ENCODE data around the gene PSME4. TPM values are rescaled to one million over a fixed set of nuclear protein-coding genes. Genes with fewer than 3 reads are reported as not detected.
A peak's percentile ranks its signal among the peaks of the same experiment; 100 is the strongest.

Gene PSME4
- total RNA-seq, 1 experiment from 2014 or later: 65.2 TPM

GRCh38 chr2:53989210-53989862 is 18.5 kb upstream of the PSME4 start:
- intact Hi-C loops (cut with micrococcal nuclease): no loop called here
- no TSS peak for BruUV-seq (replicated peaks)
- POLR2A ChIA-PET: no interaction called here

GRCh38 chr2:53987336-53987921 is 16.6 kb upstream of the PSME4 start:
- Mint-ChIP-seq H3K4me1 (ENCODE audit: insufficient read depth, unreplicated experiment) (peaks cover 12% of the 10 kb centered on the region), H3K36me3 (ENCODE audit: insufficient read depth, unreplicated experiment) (peaks cover 6% of the 10 kb centered on the region), H3K27me3 (ENCODE audit: insufficient read depth, unreplicated experiment) (no peaks in the 10 kb centered on the region), H3K9me3 (ENCODE audit: unreplicated experiment) (peaks cover 5% of the 10 kb centered on the region), H3K27ac (ENCODE audit: low read depth, unreplicated experiment) (peak overlapping the region; percentile 28), H3K4me3 (ENCODE audit: unreplicated experiment) (no peak overlapping the region)
- ChIA-PET POLR2A (interaction anchor here (1.2 kb wide), 1 partner anchor 18 kb away, joined by 4 read pairs; no protein-coding TSS in a partner anchor), CTCF (no interaction called here)
- no peak for TF ChIP-seq CTCF (IDR thresholded peaks at IDR 0.05; ENCODE audit: unreplicated experiment)
- no TSS peak for BruUV-seq (replicated peaks)
- intact Hi-C loops (cut with micrococcal nuclease): no loop called here
- DNase-seq (ENCODE audit: unreplicated experiment): peak; percentile 49

More at GRCh38 chr2:53989210-53989862, 18.5 kb upstream of the PSME4 start:
- Mint-ChIP-seq H3K36me3 (ENCODE audit: insufficient read depth, unreplicated experiment) (peaks cover 6% of the 10 kb centered on the region), H3K27me3 (ENCODE audit: insufficient read depth, unreplicated experiment) (no peaks in the 10 kb centered on the region), H3K27ac (ENCODE audit: low read depth, unreplicated experiment) (no peak overlapping the region), H3K4me3 (ENCODE audit: unreplicated experiment) (no peak overlapping the region), H3K9me3 (ENCODE audit: unreplicated experiment) (peaks cover 5% of the 10 kb centered on the region), H3K4me1 (ENCODE audit: insufficient read depth, unreplicated experiment) (peaks cover 12% of the 10 kb centered on the region)
- no peak for DNase-seq (ENCODE audit: unreplicated experiment)
- TF ChIP-seq CTCF (IDR thresholded peaks at IDR 0.05; ENCODE audit: unreplicated experiment): no peak
- CTCF ChIA-PET: interaction anchor here (0.6 kb wide), 1 partner anchor 106 kb away, joined by 3 read pairs; no protein-coding TSS in a partner anchor

- TF ChIP-seq CTCF (IDR thresholded peaks at IDR 0.05; ENCODE audit: unreplicated experiment): no peak
- ChIA-PET CTCF (interaction anchor here (0.7 kb wide), 1 partner anchor 159 kb away, joined by 6 read pairs; no protein-coding TSS in a partner anchor), POLR2A (interaction anchor here (0.6 kb wide), 1 partner anchor 45 kb away, joined by 3 read pairs; no protein-coding TSS in a partner anchor)
- H3K27me3 Mint-ChIP-seq (ENCODE audit: insufficient read depth, unreplicated experiment): no peaks in the 10 kb centered on the region
- no peaks in the 10 kb centered on the region for H3K9me3 Mint-ChIP-seq (ENCODE audit: unreplicated experiment)
- H3K4me1 Mint-ChIP-seq (ENCODE audit: insufficient read depth, unreplicated experiment): peaks cover 12% of the 10 kb centered on the region
- no TSS peak for BruUV-seq (replicated peaks)
- no peak overlapping the region for H3K4me3 Mint-ChIP-seq (ENCODE audit: unreplicated experiment)
- intact Hi-C loops (cut with micrococcal nuclease): no loop called here
- H3K27ac Mint-ChIP-seq (ENCODE audit: low read depth, unreplicated experiment): no peak overlapping the region
- DNase-seq (ENCODE audit: unreplicated experiment): no peak
- H3K36me3 Mint-ChIP-seq (ENCODE audit: insufficient read depth, unreplicated experiment): peaks cover 6% of the 10 kb centered on the region
These were observed 14.9 kb upstream of the PSME4 start for GRCh38 chr2:53985646-53986045.

- Mint-ChIP-seq H3K4me3 (ENCODE audit: unreplicated experiment) (peak overlapping the region; percentile 87), H3K9me3 (ENCODE audit: unreplicated experiment) (no peaks in the 10 kb centered on the region), H3K4me1 (ENCODE audit: insufficient read depth, unreplicated experiment) (peaks cover 34% of the 10 kb centered on the region), H3K27me3 (ENCODE audit: insufficient read depth, unreplicated experiment) (no peaks in the 10 kb centered on the region), H3K36me3 (ENCODE audit: insufficient read depth, unreplicated experiment) (peaks cover 15% of the 10 kb centered on the region), H3K27ac (ENCODE audit: low read depth, unreplicated experiment) (peak overlapping the region; percentile 94)
- no TSS peak for BruUV-seq (replicated peaks)
- intact Hi-C loops (cut with micrococcal nuclease): loop anchor here (2.0 to 10.0 kb wide), 2 partner anchors 95 to 133 kb away; no protein-coding TSS in a partner anchor
- TF ChIP-seq CTCF (IDR thresholded peaks at IDR 0.05; ENCODE audit: unreplicated experiment): no peak
- ChIA-PET POLR2A (interaction anchor here (0.6 to 5.9 kb wide), 48 partner anchors 9 to 1081 kb away, joined by 3 to 52 read pairs (median 4); partner anchors contain the start of genes ACYP2, CHAC2 and RTN4), CTCF (interaction anchor here (0.6 to 1.2 kb wide), 6 partner anchors 78 to 145 kb away, joined by 3 to 7 read pairs (median 5); partner anchors contain the start of gene ACYP2)
- DNase-seq (ENCODE audit: unreplicated experiment): peak; percentile 51
These were observed 647 bp downstream of the PSME4 start for GRCh38 chr2:53969968-53970723.
